Activated naive CD4-positive, alpha-beta T cell treated with anti-CD3 and anti-CD28 coated beads, Interleukin-2, amount 50 U/mL, for 24 hours (primary cell): Measurements from ENCODE around the gene CCL17.

Experiments
- H3K27ac Mint-ChIP-seq: one replicate; pipeline ENCODE4 v1.8.0; 2021; ENCODE audit warnings: mild to moderate bottlenecking, mixed read lengths
- H3K27me3 Mint-ChIP-seq: one replicate; pipeline ENCODE4 v1.8.0; 2021; ENCODE audit warnings: mixed read lengths
- H3K36me3 Mint-ChIP-seq: one replicate; pipeline ENCODE4 v1.8.0; 2021; ENCODE audit warnings: mixed read lengths
- H3K4me1 Mint-ChIP-seq: one replicate; pipeline ENCODE4 v1.8.0; 2021; ENCODE audit warnings: mixed read lengths
- H3K4me3 Mint-ChIP-seq: one replicate; pipeline ENCODE4 v1.8.0; 2021; ENCODE audit warnings: mild to moderate bottlenecking, mixed read lengths
- H3K9me3 Mint-ChIP-seq: one replicate; pipeline ENCODE4 v1.8.0; 2021; ENCODE audit warnings: mixed read lengths

Gene CCL17

DNA sequence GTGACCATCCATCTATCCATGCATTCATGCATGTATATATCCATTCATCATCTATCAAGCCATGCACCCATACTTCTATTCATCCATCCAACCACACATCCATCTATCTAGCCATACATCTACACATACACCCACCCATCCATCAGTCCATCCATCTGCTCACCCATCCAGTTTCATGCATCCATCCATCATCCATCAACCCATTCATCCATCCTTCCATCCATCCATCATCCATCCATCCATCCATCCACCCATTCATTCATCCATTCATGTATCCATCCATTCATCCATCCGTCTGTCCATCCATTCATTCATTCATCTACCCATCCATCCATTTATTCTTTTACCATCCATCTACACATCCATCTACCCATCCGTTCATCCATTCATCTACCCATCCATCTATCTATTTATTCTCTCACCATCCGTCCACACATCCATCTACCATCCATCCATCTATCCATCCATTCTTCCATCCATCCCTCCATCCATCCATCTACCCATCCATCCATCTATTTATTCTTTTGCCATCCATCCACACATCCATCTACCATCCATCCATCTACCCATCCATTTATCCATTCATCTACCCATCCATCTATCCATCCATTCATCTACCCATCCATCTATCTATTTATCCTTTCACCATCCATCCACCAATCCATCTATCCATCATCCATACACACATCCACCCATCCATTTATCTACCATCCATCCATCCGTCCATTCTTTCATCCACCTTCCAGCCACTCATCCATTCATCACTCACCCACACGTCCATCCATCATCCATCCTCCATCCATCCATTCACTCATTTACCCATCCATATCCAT is 3.2 kb downstream of the CCL17 start:
- Mint-ChIP-seq H3K27ac (no peak overlapping the region), H3K9me3 (no peaks in the 10 kb centered on the region), H3K4me1 (no peaks in the 10 kb centered on the region), H3K4me3 (no peak overlapping the region), H3K36me3 (no peaks in the 10 kb centered on the region), H3K27me3 (no peaks in the 10 kb centered on the region)

GRCh38 chr16:57409065-57409464 is 4.5 kb downstream of the CCL17 start:
- Mint-ChIP-seq H3K9me3 (no peaks in the 10 kb centered on the region), H3K36me3 (no peaks in the 10 kb centered on the region), H3K27me3 (no peaks in the 10 kb centered on the region), H3K4me3 (no peak overlapping the region), H3K4me1 (no peaks in the 10 kb centered on the region), H3K27ac (no peak overlapping the region)

DNA sequence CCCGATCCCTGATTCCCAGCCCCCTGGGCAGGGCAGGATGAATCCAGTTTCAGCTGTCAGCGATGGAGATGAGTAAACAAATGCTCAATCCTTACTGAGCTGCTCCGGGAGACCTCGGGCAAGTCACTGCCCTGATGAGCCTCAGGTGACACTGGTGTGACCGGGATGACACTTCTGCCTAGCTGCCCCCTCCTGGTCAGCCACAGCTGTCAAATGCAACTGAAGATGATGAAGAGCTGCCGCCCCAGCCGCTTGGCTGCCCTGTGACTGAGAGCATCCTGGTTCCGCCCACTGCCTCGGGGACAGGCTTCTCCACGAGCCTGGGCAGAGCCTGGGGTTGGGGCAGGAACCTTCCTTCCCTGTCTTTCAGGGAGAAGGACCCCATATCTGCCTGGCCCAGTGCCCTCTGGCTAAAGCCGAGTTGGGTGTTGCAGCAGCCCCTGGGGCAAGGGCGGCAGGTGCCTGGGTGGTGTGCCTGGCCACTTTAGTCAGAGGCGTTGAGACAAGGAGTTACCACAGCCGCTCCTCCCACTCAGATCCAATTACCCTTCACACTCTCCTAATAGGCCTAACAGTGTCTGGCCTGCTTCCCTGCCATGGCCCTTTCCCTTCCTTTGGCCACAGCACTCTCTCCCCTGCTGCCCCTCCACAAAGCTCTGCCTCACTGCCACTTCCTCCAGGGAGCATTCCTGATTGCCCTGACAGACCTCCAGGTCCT is 5.5 kb downstream of the CCL17 start:
- no peak overlapping the region for H3K4me3 Mint-ChIP-seq
- no peaks in the 10 kb centered on the region for H3K36me3 Mint-ChIP-seq
- H3K27ac Mint-ChIP-seq: no peak overlapping the region
- no peaks in the 10 kb centered on the region for H3K9me3 Mint-ChIP-seq
- H3K27me3 Mint-ChIP-seq: no peaks in the 10 kb centered on the region
- H3K4me1 Mint-ChIP-seq: no peaks in the 10 kb centered on the region

DNA sequence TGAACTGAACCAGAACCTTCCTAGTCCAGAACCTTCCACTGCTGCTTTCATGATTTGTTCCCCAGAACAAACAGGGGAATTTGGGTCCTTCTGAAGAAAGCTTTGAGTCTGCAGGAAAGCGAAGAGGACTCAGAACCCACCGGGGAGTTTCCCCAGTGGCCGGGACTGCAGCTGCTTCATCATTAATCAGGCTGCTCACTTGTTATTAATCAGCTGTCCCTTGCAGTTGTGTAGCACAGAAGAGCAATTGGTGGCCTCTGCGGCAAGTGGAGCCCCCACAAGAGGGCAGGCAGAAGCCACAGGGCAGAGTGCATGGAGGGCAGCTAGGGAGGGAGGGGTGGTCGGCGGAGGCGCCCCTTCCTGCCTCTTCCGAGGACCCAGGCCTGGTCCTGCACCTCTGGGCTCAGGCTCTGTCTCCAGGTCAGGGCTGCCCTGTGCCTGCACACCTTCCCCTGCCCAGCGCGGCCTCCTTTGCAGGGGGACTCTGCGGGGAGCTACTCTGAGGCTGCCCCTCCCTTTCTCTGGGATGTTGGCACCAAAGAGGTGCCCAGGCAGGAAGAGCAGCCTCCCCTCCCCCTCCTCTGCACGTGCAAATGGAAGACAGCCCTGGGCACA is 6.9 kb downstream of the CCL17 start:
- Mint-ChIP-seq H3K36me3 (no peaks in the 10 kb centered on the region), H3K4me3 (no peak overlapping the region), H3K9me3 (no peaks in the 10 kb centered on the region), H3K27me3 (no peaks in the 10 kb centered on the region), H3K27ac (no peak overlapping the region), H3K4me1 (no peaks in the 10 kb centered on the region)

DNA sequence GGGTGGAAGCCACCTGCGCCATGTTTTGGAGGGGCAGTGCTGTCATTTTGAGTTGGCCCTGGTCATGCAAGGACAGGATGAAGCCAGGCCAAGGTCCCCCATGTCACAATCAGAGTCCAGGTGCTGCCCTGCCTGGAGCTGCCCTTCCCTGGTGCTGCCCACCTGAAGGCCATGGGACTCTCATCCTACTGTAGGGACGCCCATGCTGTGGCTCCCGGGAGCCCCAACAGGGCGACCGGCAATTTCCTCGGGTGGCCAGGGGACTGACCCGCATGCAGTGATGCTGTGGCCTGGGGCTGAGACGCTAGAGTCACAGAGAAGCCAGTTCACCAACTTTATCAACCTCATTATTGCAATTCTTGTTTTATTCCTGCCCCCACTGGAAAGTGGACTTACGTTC is 8.0 kb downstream of the CCL17 start:
- Mint-ChIP-seq H3K4me3 (no peak overlapping the region), H3K27me3 (no peaks in the 10 kb centered on the region)

GRCh38 chr16:57413301-57413730 is 8.7 kb downstream of the CCL17 start:
- H3K4me3 Mint-ChIP-seq: no peak overlapping the region
- peaks cover 11% of the 10 kb centered on the region for H3K4me1 Mint-ChIP-seq
- H3K36me3 Mint-ChIP-seq: no peaks in the 10 kb centered on the region
- no peaks in the 10 kb centered on the region for H3K9me3 Mint-ChIP-seq
- no peak overlapping the region for H3K27ac Mint-ChIP-seq
- H3K27me3 Mint-ChIP-seq: no peaks in the 10 kb centered on the region

More for the DNA sequence above, 8.0 kb downstream of the CCL17 start:
- Mint-ChIP-seq H3K4me1 (peaks cover 6% of the 10 kb centered on the region), H3K27ac (no peak overlapping the region), H3K9me3 (no peaks in the 10 kb centered on the region), H3K36me3 (no peaks in the 10 kb centered on the region)

DNA sequence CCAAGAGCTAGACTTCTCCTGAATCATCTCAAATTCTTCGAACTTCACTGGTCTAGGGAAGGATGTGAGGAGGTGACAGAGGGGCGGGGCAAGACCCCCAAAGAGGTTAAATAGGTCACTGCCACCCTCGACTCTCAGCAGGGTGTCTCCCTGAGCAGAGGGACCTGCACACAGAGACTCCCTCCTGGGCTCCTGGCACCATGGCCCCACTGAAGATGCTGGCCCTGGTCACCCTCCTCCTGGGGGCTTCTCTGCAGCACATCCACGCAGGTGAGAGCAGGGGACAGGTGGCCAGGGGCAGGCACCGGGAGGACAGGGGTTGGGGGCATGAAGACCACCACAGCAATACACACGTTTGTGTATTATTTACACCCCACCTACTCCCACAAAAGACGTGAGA is 9.2 kb downstream of the CCL17 start:
- H3K36me3 Mint-ChIP-seq: no peaks in the 10 kb centered on the region
- H3K4me3 Mint-ChIP-seq: no peak overlapping the region
- no peak overlapping the region for H3K27ac Mint-ChIP-seq
- H3K9me3 Mint-ChIP-seq: no peaks in the 10 kb centered on the region
- no peaks in the 10 kb centered on the region for H3K27me3 Mint-ChIP-seq
- H3K4me1 Mint-ChIP-seq: peaks cover 15% of the 10 kb centered on the region

- H3K4me3 Mint-ChIP-seq: no peak overlapping the region
- no peaks in the 10 kb centered on the region for H3K27me3 Mint-ChIP-seq
- H3K27ac Mint-ChIP-seq: no peak overlapping the region
- H3K4me1 Mint-ChIP-seq: peaks cover 22% of the 10 kb centered on the region
- no peaks in the 10 kb centered on the region for H3K36me3 Mint-ChIP-seq
- no peaks in the 10 kb centered on the region for H3K9me3 Mint-ChIP-seq
These were observed 11.5 kb downstream of the CCL17 start for GRCh38 chr16:57416084-57416483.

DNA sequence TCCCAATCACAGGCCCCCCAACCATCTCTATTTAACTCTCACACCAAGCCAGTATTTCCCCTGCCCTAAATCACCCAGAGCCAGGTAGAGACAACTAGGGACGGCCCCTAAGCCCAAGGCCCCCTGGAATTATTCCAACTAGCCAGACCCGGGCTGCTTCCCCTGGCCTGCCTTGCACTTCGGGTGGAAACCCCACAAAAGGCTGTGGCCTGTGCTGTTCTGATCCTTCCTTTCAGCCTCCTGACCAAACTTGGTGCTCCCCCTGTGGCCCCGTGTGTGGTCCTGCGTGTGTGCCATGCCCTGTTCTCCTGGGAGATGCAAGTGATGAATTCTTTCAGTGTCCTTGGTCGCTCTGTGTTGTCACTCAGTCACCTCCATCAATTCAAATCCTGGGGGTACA is 14.9 kb downstream of the CCL17 start:
- peak overlapping the region; percentile 55 for H3K27ac Mint-ChIP-seq
- H3K27me3 Mint-ChIP-seq: no peaks in the 10 kb centered on the region
- no peak overlapping the region for H3K4me3 Mint-ChIP-seq

DNA sequence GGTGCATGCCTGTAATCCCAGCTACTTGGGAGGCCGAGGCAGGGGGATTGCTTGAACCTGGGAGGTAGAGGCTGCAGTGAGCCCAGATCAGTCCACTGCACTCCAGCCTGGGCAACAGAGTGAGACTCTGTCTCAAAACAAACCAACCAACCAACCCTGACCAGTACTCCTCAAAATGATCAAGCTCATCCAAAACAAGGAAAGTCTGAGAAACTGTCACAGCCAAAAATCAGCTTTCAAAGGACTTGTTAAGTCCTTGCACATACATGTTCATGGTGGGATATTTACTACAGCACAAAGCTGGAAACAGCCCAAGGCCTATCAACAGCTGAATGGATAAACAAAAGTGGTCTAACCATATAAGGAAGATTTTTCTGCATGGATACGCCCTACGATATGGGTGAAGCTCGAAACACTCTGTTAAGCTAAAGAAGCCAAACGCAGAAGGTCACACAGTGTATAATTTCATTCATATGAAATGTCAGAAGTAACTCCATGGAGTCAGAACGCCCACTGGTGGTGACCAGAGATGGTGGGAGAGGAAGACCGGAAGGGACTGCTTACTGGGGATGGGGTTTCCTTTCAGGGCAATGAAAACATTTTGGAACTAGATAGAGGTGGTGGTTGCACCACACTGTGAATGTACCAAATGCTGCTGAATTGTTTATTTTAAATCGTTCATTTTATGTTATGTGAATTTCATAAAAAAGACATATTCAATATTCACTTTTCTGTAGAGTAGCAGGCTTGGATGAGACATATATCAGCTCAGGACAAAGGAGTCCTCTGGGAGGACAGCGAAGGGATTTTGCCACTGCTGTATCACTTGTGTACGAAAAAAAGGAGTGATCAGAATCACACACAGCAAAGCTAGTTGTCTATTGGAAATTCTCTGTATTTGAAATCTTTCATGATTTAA is 17.7 kb downstream of the CCL17 start:
- Mint-ChIP-seq H3K27ac (no peak overlapping the region), H3K4me1 (peaks cover 23% of the 10 kb centered on the region), H3K9me3 (no peaks in the 10 kb centered on the region), H3K36me3 (peaks cover under 1% of the 10 kb centered on the region), H3K27me3 (no peaks in the 10 kb centered on the region), H3K4me3 (no peak overlapping the region)

More for the DNA sequence above, 14.9 kb downstream of the CCL17 start:
- Mint-ChIP-seq H3K36me3 (no peaks in the 10 kb centered on the region), H3K9me3 (no peaks in the 10 kb centered on the region), H3K4me1 (peaks cover 28% of the 10 kb centered on the region)

GRCh38 chr16:57423152-57423551 is 18.6 kb downstream of the CCL17 start:
- Mint-ChIP-seq H3K27ac (no peak overlapping the region), H3K4me3 (no peak overlapping the region), H3K4me1 (peaks cover 17% of the 10 kb centered on the region), H3K27me3 (no peaks in the 10 kb centered on the region), H3K9me3 (no peaks in the 10 kb centered on the region), H3K36me3 (peaks cover 3% of the 10 kb centered on the region)

GRCh38 chr16:57424583-57424982 is 20.0 kb downstream of the CCL17 start:
- H3K36me3 Mint-ChIP-seq: peaks cover 9% of the 10 kb centered on the region
- H3K4me1 Mint-ChIP-seq: peaks cover 9% of the 10 kb centered on the region

DNA sequence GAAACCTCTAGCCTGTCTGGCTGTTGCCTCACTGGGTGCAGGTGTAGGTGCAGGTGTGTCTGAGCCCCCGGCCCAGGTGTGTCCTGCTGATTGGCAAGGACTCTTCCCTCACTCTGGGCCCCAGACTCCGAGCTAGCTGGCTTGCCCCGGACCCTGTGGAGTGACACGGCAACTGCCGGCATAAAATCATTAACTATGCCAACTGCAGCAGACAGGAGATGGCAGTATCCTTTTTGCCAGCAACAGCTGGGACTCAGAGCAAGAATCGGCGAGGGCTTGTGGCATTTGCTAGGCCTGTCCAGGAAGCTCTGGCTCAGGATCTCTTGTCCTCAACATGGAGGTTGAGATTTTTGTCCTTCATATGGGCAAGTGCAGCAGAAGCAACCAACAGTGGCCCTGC is 21.8 kb downstream of the CCL17 start:
- peaks cover 6% of the 10 kb centered on the region for H3K4me1 Mint-ChIP-seq
- H3K9me3 Mint-ChIP-seq: no peaks in the 10 kb centered on the region
- H3K36me3 Mint-ChIP-seq: peaks cover 19% of the 10 kb centered on the region
- H3K27ac Mint-ChIP-seq: no peak overlapping the region
- H3K27me3 Mint-ChIP-seq: no peaks in the 10 kb centered on the region
- H3K4me3 Mint-ChIP-seq: no peak overlapping the region

More at GRCh38 chr16:57424583-57424982, 20.0 kb downstream of the CCL17 start:
- no peaks in the 10 kb centered on the region for H3K9me3 Mint-ChIP-seq
- no peak overlapping the region for H3K4me3 Mint-ChIP-seq
- H3K27ac Mint-ChIP-seq: no peak overlapping the region
- H3K27me3 Mint-ChIP-seq: no peaks in the 10 kb centered on the region

- Mint-ChIP-seq H3K4me3 (no peak overlapping the region), H3K9me3 (no peaks in the 10 kb centered on the region), H3K36me3 (peaks cover 20% of the 10 kb centered on the region), H3K4me1 (peaks cover 5% of the 10 kb centered on the region), H3K27ac (no peak overlapping the region), H3K27me3 (no peaks in the 10 kb centered on the region)
These were observed 22.7 kb downstream of the CCL17 start for GRCh38 chr16:57427307-57427706.

DNA sequence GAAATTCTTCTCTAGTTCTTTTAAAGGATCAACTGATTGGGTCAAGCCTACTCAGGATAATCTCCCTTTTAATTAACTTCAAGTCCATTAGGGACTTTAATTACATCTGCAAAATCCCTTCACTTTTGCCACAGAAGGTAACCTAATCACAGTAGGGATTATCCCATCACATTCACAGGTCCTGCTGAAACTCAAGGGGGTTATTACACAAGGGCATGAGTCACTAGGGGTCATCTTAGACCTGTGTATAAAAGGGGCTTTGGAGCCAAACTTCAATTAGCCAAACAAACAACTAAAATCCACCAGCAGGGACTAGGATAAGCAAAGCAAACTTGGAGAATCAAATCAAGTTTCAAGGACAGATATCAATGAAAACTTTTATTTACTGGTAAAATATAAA is 23.3 kb downstream of the CCL17 start:
- H3K36me3 Mint-ChIP-seq: peaks cover 20% of the 10 kb centered on the region
- peaks cover 7% of the 10 kb centered on the region for H3K4me1 Mint-ChIP-seq
- H3K4me3 Mint-ChIP-seq: no peak overlapping the region

More for the DNA sequence above, 23.3 kb downstream of the CCL17 start:
- Mint-ChIP-seq H3K27me3 (no peaks in the 10 kb centered on the region), H3K9me3 (no peaks in the 10 kb centered on the region), H3K27ac (no peak overlapping the region)
